Motor neuron (in vitro differentiated cells): ENCODE data around the gene CCDC191. TPM values are rescaled to one million over a fixed set of nuclear protein-coding genes. Genes with fewer than 3 reads are reported as not detected.
A peak's percentile ranks its signal among the peaks of the same experiment; 100 is the strongest.

Source experiments
- ATAC-seq, 8 experiments: fragments of 200-7000 bp; cut with Tn5 transposase; replicated peaks in 6 of 8; 2 replicates each; pipeline ENCODE4 v1.8.0; 2021; ENCODE audit warnings: mild to moderate bottlenecking in 8 of 8, moderate library complexity in 8 of 8
- H3K27ac ChIP-seq, 2 donors: fragments of 250-450 bp; sonication (Bioruptor Pico); 2 replicates each; pipeline ENCODE4 v1.9.0; 2021; ENCODE audit warnings: antibody characterized with exemption in 2 of 2, mild to moderate bottlenecking in 2 of 2, moderate library complexity in 1 of 2
- H3K4me1 ChIP-seq, 2 donors: fragments of 250-450 bp; sonication (Bioruptor Pico); replicated peaks in 1 of 2; 2 replicates each; pipeline ENCODE4 v1.6.1; 2021; ENCODE audit warnings: antibody characterized with exemption in 2 of 2, mild to moderate bottlenecking in 2 of 2, moderate library complexity in 1 of 2
- H3K4me3 ChIP-seq, 5 donors: fragments of 250-450 bp; sonication (Bioruptor Pico); 2 replicates each; pipeline ENCODE4 v1.9.0; 2021; ENCODE audit warnings: antibody characterized with exemption in 5 of 5, mild to moderate bottlenecking in 5 of 5, moderate library complexity in 4 of 5
- WGBS, 10 experiments: fragments of 450-650 bp; shearing (Covaris generic); methylation state at CpG; one replicate each; pipeline ENCODE4 v1.0.0; 2022; 5-methylcytosine and 5-hydroxymethylcytosine counted together
- in situ Hi-C, 9 experiments: fragments of 400-800 bp; cut with MboI; loops; one replicate each; pipeline ENCODE4 v1.15.0; 2021; ENCODE audit warnings: low sequenced_read_pairs in 9 of 9, low pct_unique_long_range_greater_than_20kb in 2 of 9; ENCODE audit not compliant: unreplicated experiment in 9 of 9
- total RNA-seq, 8 experiments: library from RNA; unstranded; fragments of 300-600 nt; gene quantifications; 2 replicates each; pipeline versions ENCODE4 v1.2.3 to v1.2.4, GENCODE V29; 2022

The CCDC191 gene
- total RNA-seq, 8 experiments from 2014 or later, result 2.9 to 15.6 (median 7.6) TPM

GRCh38 chr3:113981803-113982202 lies 74.5 kb downstream of the CCDC191 start:
- H3K4me3 ChIP-seq, result no peak overlapping the region
- ATAC-seq, result no peak
- in situ Hi-C loops, result no loop called here
- H3K27ac ChIP-seq, result no peak overlapping the region
- H3K4me1 ChIP-seq, result no peaks in the 10 kb centered on the region

DNA sequence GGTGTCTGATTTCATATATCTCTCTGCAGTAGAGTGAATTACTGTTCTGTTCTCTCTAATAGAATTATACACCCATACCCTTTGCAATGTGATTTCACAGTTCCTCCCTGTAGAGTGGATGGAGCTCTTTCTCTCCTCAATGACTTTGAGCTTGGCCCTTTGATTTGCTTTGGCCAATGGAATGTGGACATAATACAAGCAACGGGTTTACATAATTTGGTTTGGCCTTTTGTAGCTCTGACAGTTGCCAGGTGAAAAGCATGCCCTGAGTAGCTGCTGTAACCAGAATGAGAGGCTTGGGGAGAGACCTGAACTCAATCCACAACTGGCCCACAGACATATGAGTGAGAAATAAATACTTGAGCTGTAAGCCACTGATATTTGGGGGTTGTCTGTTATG lies 76.4 kb downstream of the CCDC191 start:
- in situ Hi-C loops, result no loop called here
- Histone ChIP-seq H3K27ac (no peak overlapping the region), H3K4me1 (no peaks in the 10 kb centered on the region), H3K4me3 (no peak overlapping the region)
- no peak for ATAC-seq
- WGBS, 10 experiments, result 17 to 100% (median 90%) methylated on average over 1 of the region's 1 CpG; no CpG with 5 or more reads in 2 of the 10 experiments

- ATAC-seq, result no peak
- Histone ChIP-seq H3K4me3 (no peak overlapping the region), H3K27ac (no peak overlapping the region), H3K4me1 (no peaks in the 10 kb centered on the region)
- in situ Hi-C loops, result no loop called here
- WGBS, 10 experiments, result 0 to 100% (median 88%) methylated on average over 1 to 3 of the region's 4 CpGs; no CpG with 5 or more reads in 1 of the 10 experiments
Observed at GRCh38 chr3:113977822-113978221, 78.5 kb downstream of the CCDC191 start.

- WGBS, 10 experiments, result 0 to 100% (median 60%) methylated on average over 1 to 2 of the region's 2 CpGs; no CpG with 5 or more reads in 3 of the 10 experiments
- peak in 1 of 8 experiments; percentile 37 for ATAC-seq
- H3K4me1 ChIP-seq, result no peaks in the 10 kb centered on the region
- in situ Hi-C loops, result no loop called here
- H3K27ac ChIP-seq, result no peak overlapping the region
- H3K4me3 ChIP-seq, result no peak overlapping the region
Observed at GRCh38 chr3:113968986-113969385, 87.3 kb downstream of the CCDC191 start.

DNA sequence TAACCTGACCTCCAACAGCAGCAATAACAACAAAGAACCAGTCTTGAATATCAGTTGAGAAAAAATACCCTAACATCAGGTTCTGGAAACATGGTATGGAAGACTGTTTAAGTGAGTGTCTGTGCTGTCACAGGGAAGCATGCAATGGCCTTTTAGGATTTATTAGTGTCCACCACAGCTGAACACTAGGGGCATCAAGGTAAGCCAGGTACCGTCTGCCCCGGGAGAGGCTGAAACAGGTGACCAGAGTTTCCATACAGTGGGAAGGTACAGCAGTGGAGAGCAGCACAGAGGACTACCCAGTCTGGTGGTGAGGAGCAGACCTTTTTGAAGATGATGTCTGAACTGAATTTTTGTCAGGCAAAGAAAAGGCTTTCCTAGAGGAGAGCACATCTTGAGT lies 90.2 kb downstream of the CCDC191 start:
- 81 to 100% (median 98%) methylated on average over 1 to 2 of the region's 2 CpGs; no CpG with 5 or more reads in 6 of the 10 experiments for WGBS, 10 experiments
- no peak overlapping the region for H3K4me3 ChIP-seq
- peaks cover 0 to 2% of the 10 kb centered on the region in 2 donors for H3K4me1 ChIP-seq
- no peak overlapping the region for H3K27ac ChIP-seq
- no peak for ATAC-seq
- in situ Hi-C loops, result no loop called here

DNA sequence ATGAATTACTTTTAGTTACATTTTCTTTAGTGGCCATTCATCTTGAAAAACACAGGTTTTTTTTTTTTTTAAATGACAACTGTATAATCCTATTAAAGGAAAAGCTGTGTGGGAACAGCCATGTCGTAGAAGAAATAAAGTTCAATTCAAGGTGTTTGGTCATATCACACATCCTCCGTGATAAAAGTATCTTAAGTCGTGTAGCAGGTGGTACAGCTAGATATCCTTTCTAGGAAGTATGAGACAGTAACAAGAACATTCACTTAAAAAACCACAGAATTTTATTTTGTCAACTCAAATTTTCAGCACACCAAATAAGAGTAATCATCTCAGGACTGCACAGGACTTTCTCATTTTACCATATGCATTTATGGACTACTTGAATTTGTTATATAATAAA lies 92.4 kb downstream of the CCDC191 start:
- in situ Hi-C loops, result no loop called here
- 68 to 97% (median 94%) methylated on average over 3 of the region's 3 CpGs for WGBS, 10 experiments
- Histone ChIP-seq H3K4me3 (no peak overlapping the region), H3K4me1 (peaks cover 0 to 9% of the 10 kb centered on the region in 2 donors), H3K27ac (no peak overlapping the region)
- ATAC-seq, result no peak

DNA sequence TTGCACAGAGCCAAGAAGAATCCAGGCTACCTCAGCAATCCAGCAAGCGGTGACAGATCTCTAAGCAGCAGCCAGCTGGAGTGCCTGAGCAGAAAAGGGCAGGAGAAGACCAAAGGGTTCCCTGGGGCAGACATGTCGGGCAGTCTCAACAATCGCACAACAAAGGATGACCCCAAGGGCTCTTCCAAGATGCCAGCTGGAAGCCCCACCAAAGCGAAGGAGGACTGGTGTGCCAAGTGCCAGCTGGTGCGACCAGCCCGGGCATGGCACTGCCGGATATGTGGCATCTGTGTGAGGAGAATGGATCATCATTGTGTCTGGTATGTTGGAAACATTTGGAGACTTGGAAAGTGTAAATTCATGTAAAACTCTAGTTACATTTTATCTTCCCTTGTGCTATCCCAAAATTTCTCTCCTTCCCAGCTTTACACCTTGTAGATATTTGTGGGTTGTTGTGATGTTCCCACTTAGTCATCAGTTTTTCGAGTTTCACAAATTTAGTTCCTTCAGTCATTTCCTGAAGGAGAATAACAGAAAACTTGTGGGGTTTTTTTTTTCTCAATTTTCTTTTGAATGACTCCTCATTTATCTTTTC lies 102.1 kb downstream of the CCDC191 start:
- H3K27ac ChIP-seq, result no peak overlapping the region
- in situ Hi-C loops, result no loop called here
- no peak overlapping the region for H3K4me3 ChIP-seq
- ATAC-seq, result no peak
- peaks cover 0 to 3% of the 10 kb centered on the region in 2 donors for H3K4me1 ChIP-seq
- 0 to 100% (median 80%) methylated on average over 1 to 7 of the region's 8 CpGs; no CpG with 5 or more reads in 1 of the 10 experiments for WGBS, 10 experiments

DNA sequence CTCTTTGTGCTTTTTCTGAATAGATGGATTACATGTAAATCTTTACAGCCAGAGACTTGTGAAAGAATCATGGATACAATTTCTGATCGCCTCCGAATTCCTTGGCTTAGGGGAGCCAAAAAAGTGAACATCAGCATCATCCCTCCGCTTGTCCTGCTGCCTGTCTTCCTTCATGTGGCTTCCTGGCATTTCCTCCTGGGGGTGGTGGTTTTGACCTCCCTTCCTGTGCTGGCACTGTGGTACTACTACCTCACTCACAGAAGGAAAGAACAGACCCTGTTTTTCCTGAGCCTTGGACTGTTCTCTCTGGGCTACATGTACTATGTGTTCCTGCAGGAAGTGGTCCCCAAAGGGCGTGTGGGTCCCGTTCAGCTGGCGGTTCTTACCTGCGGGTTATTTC lies 102.6 kb downstream of the CCDC191 start:
- peaks cover 2 to 3% of the 10 kb centered on the region in 2 donors for H3K4me1 ChIP-seq
- in situ Hi-C loops, result no loop called here
- H3K4me3 ChIP-seq, result no peak overlapping the region
- no peak for ATAC-seq
- WGBS, 10 experiments, result 43 to 100% (median 79%) methylated on average over 1 to 6 of the region's 7 CpGs; no CpG with 5 or more reads in 1 of the 10 experiments
- H3K27ac ChIP-seq, result no peak overlapping the region

GRCh38 chr3:113952921-113953320 lies 103.4 kb downstream of the CCDC191 start:
- H3K27ac ChIP-seq, result no peak overlapping the region
- in situ Hi-C loops, result no loop called here
- H3K4me3 ChIP-seq, result no peak overlapping the region
- peaks cover 3 to 6% of the 10 kb centered on the region in 2 donors for H3K4me1 ChIP-seq
- no peak for ATAC-seq

GRCh38 chr3:113948015-113948917 lies 108.1 kb downstream of the CCDC191 start:
- Histone ChIP-seq H3K4me3 (peak overlapping the region; percentile 51 to 64 (median 56)), H3K27ac (no peak overlapping the region), H3K4me1 (peaks cover 3 to 6% of the 10 kb centered on the region in 2 donors)
- ATAC-seq, result peak; percentile 17 to 77 (median 66)
- in situ Hi-C loops, result no loop called here
- 0 to 33% (median 10%) methylated on average over 1 to 7 of the region's 65 CpGs; no CpG with 5 or more reads in 4 of the 10 experiments for WGBS, 10 experiments

- in situ Hi-C loops, result no loop called here
- H3K27ac ChIP-seq, result no peak within 1 kb of the TSS
Observed at GRCh38 chr3:113947372-113948014, 108.8 kb downstream of the CCDC191 start, which contains the start of gene ZDHHC23. ZDHHC23 (plus strand) TSS chr3:113948013; CDS start chr3:113948803, 790 bp downstream.

GRCh38 chr3:113946831-113947230 lies 109.5 kb downstream of the CCDC191 start:
- no peak overlapping the region for H3K27ac ChIP-seq
- 43 to 88% (median 66%) methylated on average over 3 to 7 of the region's 7 CpGs for WGBS, 10 experiments
- peaks cover 3 to 6% of the 10 kb centered on the region in 2 donors for H3K4me1 ChIP-seq
- in situ Hi-C loops, result no loop called here
- no peak for ATAC-seq
- H3K4me3 ChIP-seq, result peak overlapping the region; percentile 51 to 64 (median 56)

More at GRCh38 chr3:113947372-113948014, 108.8 kb downstream of the CCDC191 start, which contains the start of gene ZDHHC23:
- ATAC-seq, result peak; percentile 70 to 84 (median 82)
- peak within 1 kb of the TSS; percentile 51 to 64 (median 56) for H3K4me3 ChIP-seq
- peaks cover 3 to 6% of the 10 kb centered on the region in 2 donors for H3K4me1 ChIP-seq
- WGBS, 10 experiments, result 0% methylated on average over 1 to 10 of the region's 80 CpGs; no CpG with 5 or more reads in 4 of the 10 experiments

GRCh38 chr3:113927556-113927955 lies 128.8 kb downstream of the CCDC191 start:
- 80 to 100% (median 93%) methylated on average over 1 to 2 of the region's 5 CpGs; no CpG with 5 or more reads in 6 of the 10 experiments for WGBS, 10 experiments

More at GRCh38 chr3:113927556-113927955, 128.8 kb downstream of the CCDC191 start:
- no peak overlapping the region for H3K27ac ChIP-seq
- in situ Hi-C loops, result no loop called here
- H3K4me1 ChIP-seq, result no peaks in the 10 kb centered on the region
- H3K4me3 ChIP-seq, result no peak overlapping the region
- no peak for ATAC-seq
